Stimulated activated CD4-positive, alpha-beta T cell treated with anti-CD3 and anti-CD28 coated beads, TNF-alpha, amount 100 ng/mL, for 4 hours (primary cell): ENCODE data around the gene PRDM10.

Experiments
- DNase-seq, 3 experiments: peaks; one replicate each; pipeline ENCODE4 v3.0.0-alpha.2; 2020; ENCODE audit warnings: low read depth in 3 of 3

Gene PRDM10

DNA sequence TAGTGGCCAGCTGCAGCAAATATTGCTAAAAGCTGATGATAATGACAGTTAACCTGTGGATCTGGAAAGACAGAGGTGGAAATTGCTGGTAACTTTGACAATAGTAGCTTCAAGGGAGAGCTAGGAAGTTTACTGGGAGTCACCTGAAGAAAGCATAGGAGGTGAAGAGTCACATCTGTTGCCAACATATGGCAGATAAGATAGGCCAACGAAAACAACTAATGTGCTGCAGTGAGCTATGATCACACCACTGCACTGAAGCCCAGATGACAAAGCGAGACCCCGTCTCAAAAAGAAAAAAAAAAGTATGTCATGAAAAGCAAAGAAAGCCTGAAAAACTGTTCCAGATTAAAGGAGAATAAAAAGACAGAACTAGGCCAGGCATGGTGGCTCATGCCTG lies 4.3 kb upstream of the PRDM10 start:
- no peak for DNase-seq

DNA sequence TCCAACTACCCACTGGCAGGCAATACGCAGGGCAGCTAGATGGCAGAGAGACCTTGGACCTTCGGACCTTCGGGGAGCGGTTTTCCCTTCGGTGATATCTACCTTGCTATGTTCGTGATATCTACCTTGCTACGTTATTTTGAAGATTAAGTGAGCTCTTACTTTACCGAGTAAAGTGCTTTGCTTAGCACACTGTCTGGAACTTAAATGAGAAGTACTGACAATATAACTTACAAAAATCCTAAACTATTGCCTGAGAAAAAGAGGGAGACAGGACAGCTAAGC lies 1.0 kb upstream of the PRDM10 start:
- DNase-seq, result no peak

DNA sequence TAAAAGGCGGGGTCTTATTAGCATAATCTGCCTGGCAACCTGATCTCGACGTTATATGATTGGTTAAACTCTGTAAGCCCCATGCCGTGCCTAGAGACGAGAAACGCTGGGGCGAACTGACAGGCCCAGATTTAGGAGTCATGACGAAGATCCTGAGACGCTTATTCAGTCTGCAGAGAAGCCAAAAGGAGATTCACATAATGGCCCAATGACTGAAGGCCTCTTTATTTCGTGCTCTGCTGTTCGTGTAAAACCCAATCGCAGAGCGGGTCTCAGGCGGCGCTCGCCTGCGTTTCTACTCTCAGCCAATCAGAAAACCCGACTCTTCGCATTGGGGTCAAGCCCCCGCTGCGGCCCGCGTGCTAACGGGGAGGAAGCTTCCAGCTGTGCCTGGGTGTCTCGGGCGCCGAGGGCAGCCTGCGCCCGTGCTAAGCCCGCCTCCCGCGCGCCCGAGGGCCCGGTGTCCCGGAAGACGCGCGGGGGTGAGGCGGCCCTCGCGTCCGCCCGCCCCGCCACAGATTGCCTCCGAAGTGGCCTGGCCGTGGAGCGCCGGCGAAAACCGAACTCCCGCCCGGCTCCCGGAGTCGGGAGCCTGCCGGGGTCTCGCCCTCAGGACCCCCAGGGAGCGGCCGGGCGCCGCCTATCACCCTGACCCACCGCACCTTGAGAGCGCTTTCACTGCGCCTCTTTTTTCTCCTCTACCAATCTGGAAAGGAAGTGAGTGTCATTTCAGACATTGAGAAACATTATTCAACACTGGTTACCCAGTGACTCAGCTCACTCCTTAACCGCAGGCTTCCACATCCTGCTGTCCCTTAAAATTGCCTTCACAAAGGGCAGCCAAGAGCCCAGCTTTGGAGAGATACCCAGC lies 446 bp upstream of the PRDM10 start:
- peak; percentile 74 to 84 (median 80) for DNase-seq

DNA sequence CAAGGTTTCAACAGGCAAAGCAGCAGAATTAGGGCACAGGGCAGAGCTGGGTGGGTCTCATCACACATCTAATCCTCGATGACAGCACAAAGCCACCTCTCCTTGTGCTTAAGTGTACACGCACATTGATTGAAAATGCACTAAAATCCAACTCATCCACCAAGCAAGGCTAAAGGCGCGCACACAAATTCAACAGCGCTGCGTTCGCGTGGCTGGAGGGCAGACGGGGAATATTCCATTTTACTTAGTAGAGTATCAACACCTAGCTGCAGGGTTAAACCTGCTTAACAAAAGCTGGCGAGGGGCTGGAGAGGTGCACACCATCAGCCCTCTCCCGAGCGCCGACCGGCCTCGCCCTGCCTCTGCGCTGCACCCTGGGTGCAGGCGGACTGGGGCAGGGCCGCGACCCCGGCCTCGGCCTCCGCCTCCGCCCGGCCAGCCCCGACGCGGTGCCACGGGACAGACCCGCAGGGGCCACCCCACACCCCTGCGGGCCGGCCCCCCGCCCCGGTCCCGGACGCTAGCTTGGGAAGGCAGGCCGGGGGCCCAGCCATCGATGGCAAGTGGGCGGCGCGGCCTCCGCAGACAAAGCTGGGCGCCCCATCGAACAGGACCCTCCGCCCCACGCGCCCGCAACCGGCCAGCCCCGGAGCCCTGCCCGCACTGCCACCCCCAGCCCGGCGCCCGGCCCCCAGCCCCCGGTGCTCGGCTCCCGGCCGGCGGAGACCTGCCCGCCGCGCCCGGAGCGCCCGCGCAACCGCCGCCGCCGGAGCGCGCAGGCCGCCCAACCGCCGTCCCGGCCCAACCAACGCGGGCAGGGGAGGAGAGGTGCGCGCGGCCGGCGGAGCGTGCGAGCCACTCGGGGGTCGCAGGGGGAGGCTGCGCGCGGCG lies 929 bp downstream of the PRDM10 start:
- peak in 1 of 3 experiments; percentile 28 for DNase-seq

DNA sequence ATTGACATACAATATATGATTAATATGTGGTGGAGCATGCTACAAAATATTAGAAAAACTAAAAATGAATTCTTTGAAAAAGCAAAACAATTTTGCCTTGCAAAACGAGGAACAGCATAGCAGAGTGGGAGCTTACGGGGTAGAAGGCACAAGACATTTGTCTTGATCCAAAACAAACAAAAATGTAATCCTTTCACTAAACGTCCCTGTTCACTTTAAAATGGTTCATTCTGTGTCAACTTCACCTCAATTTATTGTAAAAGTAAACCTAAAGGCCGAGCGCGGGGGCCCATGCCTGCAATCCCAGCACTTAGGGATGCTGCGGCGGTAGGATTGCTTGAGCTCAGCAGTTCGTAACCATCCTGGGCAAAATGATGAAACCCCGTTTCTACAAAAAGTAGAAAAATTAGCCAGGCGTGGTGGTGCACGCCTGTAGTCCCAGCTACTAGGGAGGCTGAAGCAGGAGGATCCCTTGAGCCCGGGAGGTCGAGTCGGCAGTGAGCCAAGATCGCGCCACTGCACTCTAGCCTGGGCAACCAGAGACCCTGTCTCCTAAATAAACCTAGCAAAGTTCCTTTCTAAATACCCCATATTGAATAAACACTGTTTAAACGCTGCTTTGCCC lies 2.0 kb downstream of the PRDM10 start:
- DNase-seq, result no peak

DNA sequence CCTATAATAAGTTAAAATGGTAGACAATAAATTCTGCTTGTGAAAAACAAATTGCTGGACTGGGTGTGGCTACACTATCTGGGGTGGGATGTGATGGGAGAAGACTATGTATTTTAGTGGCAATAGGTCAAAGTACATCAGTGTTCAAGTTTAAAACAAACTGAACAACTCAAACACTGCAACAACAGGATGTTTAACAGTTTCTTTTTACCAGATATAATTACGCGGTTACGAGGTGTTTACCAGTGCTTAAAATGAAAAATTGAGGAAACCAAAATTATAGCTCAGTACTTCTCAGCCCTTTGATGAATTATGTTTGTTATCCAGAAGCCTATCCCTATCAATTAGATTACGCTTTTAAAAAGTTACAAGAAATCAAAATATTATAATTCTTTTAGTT lies 3.2 kb downstream of the PRDM10 start:
- DNase-seq, result no peak

DNA sequence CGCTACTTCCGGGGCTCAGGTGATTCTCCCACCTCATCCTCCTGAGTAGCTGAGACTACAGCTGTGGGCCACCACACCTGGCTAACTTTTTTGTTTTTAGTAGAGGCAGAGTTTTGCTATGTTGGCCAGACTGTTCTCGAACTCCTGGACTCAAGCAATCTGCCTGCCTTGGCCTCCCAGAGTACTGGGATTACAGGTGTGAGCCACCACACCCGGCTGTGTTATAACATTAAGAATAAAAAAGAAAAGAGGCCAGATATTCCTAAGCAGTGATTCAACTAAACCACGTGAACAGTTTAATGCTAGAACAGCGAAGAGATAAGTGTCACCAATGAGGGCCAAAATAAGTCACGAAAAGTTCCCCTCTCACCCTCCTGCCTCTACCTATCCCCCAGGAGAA lies 3.7 kb downstream of the PRDM10 start:
- no peak for DNase-seq

DNA sequence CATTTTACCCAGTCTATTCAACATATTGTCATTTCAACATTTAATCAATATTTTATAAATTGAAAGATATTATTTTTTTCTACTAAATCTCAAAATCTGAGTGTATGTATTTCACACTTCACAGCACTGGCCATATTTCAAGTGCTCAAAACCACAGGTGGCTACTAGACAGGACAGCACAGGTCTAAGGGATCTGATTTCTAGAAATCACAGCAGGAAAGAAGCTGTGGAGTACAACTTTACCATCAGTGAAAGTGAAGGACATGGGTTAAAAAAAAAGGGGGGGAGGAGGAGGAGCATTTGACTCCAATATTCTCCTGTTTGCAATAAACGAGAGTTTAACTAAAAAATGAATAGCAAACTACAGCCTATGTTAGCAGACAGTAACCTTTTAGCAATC lies 4.5 kb downstream of the PRDM10 start:
- DNase-seq, result no peak

DNA sequence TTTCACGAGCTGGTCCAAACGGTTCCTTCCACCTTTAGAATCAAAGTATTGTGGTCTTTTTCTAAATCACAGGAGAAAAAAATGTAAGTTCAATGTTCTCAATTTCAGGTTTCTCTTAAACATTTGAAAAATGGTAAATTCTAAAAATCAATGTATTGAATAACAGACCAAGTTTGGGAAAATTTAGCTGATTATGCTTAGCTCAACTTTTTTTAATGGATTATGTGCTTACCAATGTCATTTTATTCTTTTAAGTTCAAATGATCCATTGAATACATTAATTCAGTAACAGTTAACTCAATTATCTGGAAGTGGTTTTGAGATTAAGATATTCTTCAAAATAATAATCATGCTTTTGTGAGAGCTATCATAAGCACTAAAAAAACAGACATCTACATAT lies 5.1 kb downstream of the PRDM10 start:
- no peak for DNase-seq

DNA sequence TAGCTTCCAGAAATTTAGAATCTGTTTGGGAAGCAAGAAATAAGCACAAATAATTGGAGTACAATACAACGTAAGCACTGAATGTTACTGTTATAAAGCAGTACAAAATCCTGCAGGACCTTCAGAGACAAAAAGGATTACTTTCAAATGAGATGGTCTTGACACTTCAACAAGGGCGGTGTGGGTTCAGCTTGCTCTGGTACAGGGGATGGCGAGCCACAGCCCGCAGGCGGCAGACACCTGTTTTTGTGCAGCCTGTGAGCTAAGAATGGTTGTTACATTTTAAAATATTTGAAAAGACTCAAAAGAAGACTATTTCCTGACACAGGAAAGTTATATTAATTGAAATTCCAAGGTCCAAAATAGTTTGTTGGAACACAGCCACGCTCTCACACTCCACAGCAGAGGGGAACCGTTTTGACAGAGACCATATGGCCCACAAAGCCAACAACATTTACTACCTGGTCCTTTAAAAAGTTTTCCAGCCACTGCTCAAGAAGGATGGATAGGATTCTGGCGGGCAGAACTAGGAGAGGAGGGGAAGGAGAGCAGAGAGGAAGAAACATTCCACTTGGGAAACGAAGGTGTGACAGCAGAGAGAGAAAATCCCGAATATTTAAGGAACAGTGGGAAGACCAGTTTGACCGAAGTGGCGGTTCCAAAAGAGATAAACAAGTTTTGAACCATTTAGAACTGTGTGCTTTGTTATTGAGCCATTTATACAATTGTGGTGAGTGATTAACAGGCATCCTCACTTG lies 6.3 kb downstream of the PRDM10 start:
- no peak for DNase-seq

DNA sequence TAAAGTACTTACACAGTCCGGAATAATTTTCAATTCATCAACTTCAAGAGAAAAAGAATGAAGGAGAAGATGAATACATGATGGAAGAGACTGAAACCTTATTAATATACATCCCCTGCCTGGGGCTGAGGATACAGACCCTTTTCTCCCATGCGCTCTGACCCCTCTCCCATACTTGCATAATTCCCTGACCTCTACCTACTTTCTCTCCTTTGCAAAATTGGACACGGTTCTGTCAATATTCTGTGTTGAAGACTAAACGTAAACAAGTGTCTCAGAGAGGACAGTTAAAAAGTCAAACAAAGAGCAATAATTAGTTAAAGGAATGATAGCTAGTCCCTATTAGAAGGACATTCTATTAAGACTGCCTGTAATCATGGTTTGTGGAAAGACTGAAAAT lies 7.5 kb downstream of the PRDM10 start:
- DNase-seq, result no peak

DNA sequence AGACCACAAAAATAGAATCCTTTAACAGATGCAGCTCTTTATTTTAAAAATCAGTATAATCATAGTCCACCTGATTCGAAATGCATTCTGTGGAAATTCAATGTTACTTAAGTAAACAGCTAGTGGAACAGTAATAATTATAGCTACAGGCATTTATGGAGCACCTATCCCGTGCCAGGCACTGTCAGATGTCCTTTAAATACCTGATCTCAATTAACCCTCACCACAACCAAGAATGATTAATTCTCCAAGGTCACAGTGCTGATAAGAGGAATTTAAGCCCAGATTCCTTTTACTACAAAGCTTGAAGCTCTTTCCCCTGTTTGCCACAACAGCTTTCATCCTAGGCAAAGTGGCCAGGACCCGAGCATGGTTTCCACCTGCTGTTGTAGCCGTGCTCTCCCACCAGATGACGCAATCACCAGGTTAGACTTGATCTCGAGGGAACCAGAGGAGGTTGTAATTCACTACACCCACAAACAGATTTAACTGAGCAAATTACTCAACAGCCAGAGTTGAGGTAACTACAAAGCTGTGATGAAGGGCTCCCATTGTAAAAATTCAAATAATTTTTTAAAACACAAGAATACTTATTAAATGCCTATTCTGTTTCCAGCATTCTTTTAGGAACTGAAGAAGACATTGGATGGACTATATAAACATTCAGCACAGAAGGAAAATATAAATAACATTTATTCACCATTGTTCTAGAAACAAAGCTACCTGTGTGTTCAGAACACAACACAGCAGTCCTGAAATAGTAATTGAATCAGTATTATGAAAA lies 10.3 kb downstream of the PRDM10 start:
- peak in 2 of 3 experiments; percentile 26 to 27 for DNase-seq

DNA sequence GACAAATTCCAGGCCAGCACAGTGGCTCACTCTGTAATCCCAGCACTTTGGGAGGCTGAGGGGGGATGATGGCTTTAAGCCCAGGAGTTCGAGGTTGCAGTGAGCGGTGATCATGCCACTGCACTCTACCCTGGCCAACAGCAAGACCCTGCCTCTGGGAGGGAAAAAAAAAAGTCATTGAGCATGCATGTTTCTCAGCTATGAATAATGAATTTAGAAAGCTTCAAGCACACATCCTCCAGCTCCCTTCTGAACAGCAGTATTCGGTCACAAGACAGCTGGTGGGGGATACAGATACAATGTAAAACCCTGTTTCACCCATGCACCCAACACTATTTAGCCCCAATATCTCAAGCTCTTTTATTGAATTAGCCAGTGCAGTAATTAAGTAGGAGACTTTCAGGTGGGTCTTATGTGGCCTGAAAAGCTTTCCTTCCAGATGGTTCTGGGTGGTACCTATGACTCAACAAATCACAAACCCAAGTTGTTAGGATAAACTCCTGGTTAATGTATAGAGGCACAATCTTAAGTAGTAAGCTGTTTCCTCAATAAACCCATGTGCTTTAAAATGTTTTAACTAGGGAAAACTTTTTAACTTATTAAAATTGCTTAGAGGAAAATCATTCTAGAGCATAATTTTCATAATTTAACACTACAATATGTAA lies 13.4 kb downstream of the PRDM10 start:
- DNase-seq, result no peak

DNA sequence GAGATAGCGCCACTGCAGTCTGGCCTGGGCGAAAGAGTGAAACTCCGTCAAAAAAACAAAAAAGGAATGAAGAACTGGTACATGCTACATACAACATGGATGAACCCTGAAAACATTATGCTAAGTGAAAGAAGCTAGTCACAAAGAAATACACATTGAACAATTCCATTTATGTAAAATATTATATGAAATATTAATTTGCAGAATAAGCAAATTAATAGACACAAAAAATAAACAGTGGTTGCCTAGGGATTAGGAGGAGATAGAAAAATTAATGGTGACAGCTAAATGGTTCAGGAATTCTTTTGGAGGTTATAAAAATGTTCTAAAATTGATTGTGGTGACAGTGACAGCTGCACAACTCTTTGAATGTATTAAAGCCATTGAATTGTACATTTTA lies 14.7 kb downstream of the PRDM10 start:
- no peak for DNase-seq

DNA sequence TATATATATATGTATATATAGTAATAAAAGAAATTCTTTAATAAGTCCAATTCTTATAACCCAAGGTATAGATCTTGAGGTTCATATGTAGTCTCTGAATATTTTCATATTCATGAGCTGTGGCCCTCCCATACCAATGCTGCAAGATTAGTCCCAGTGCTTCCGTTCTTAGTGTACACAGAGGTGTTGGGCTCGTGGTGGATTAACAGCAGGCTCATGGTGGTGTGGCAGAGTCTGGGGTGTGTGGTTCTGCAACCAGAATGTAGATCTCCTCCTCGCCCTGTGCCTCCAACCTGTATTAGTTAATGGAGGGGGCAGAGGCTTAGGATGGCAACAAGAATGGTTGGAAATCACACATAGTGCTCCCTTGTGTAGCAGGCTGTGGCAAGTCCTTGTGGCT lies 16.8 kb downstream of the PRDM10 start:
- DNase-seq, result no peak

DNA sequence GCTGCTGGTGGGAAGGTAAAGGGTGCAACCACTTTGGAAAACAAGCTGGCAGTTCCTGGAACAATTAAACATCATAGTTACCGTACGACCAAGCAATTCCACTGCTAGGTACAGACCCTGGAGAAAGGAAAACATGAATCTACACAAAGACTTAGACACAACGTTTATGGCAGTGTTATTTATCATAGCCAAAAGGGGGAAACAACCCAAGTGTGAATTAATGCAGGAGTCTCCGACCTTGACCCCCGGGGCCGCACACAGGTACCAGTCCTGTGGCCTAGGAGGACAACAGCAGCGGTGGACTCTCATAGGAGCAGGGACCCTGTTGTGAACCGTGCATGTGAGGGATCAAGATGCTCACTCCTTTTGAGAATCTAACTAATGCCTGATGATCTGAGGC lies 22.5 kb downstream of the PRDM10 start:
- DNase-seq, result no peak

DNA sequence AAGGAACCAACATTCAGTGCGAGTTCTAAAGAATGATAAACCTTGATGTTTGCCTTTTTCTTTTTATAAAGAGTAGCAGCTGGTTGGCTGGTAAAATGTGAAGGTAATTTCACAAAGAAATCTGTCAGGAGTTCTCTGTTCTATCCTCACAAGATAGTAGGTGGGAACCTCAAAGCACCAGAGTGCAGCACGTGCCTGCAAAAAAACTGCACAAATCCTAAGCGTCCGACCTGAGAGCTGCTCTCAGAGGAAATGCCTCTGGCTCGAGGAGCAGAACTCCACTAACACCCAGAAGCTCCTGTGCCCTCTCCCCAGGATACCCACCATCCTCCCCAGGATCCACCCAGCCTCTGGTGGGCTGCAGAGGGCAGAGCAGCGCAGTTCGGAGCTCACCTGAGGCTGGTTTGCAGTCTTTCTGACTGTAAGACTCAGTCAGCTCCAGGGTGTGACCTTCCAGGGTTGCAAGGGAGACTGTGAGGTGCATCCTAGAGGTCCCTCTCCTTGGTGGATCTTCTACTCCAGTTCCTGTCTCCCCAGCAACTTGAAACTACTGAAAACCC lies 23.5 kb downstream of the PRDM10 start:
- DNase-seq, result no peak

DNA sequence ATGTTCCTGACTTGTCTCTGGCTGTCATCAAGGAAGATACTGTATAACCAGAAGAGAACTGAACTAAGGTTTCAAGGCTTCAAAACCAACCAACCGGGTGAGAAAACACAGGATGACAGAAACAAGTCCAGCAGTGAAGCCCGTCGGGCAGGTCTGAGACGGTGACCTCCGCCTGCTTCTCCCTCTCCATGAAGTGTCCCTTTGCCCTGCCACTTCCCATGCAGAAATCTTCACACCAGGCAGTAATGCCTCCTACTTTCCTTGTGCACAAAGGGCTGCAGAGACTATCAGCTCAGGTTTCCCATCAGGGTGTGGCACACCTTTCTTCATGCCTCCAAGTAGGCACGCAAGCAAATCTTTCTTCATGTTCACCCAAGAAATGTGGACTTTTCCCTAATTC lies 24.2 kb downstream of the PRDM10 start:
- no peak for DNase-seq

DNA sequence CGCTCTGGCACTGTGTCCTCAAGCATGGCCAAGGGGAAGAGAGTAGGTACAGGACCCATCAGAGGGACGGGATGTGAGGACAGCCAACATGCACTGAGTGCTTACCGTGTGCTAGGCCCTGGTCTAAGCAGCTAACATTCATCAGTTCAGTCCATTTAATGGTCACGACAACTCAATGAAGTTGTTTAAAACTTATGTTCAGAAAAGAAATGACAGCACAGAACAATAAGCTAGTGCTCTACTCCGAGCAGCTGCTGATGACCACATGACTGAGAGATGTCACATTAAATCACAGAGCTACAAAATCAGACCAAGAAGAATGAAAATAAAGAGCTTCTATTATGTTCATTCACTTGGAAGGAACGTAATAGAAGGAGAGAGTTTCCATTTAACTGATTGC lies 26.3 kb downstream of the PRDM10 start:
- DNase-seq, result no peak

DNA sequence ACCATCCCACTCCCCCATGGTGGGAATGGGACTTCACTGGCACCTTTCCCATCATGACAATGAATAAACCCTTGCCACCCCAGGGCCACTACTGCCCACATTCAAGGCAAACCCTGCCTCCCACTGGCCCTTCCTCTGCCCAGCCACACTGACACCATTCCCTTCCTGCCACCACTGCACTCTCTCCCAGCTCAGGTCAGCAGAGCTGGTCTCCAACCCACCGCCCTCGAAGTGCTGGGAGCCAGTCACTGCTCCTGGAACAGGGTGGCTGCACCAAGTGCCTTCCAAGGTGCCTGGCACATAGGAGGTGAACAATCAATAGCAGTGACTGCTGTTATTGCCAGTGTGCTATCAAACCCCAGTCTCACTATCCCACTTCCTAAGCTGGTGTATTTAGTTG lies 27.1 kb downstream of the PRDM10 start:
- no peak for DNase-seq
